ENCODE measurements around the gene CDC45. TPM values are rescaled to one million over a fixed set of nuclear protein-coding genes. Genes with fewer than 3 reads are reported as not detected.
A peak's percentile ranks its signal among the peaks of the same experiment; 100 is the strongest.

Gene CDC45
- total RNA-seq, 4 donors from 2014 or later, result 3.4 to 16.7 (median 9.1) TPM

GRCh38 chr22:19510919-19511341, 31.2 kb downstream of the CDC45 start:
- intact Hi-C loops (cut with DNase I), result loop anchor here (10.0 kb wide), 1 partner anchor 104 kb away; no protein-coding TSS in a partner anchor
- Histone ChIP-seq H3K36me3 (no peaks in the 10 kb centered on the region), H3K4me3 (no peak overlapping the region), H3K27ac (peak overlapping the region in 2 of 4 donors; percentile 26 to 30), H3K4me1 (no peaks in the 10 kb centered on the region), H3K27me3 (no peaks in the 10 kb centered on the region), H3K9me3 (no peaks in the 10 kb centered on the region)
- WGBS, 2 donors, result 45 to 56% methylated on average over 2 of the region's 2 CpGs
- no peak for DNase-seq
- TF ChIP-seq CTCF (IDR thresholded peaks at IDR 0.05) (peak in 1 of 6 experiments; percentile 8), POLR2A (IDR thresholded peaks at IDR 0.05) (no peak)

- WGBS, 2 donors, result 6 to 50% methylated on average over 1 to 2 of the region's 2 CpGs
- no peak for DNase-seq
- Histone ChIP-seq H3K36me3 (no peaks in the 10 kb centered on the region), H3K4me3 (no peak overlapping the region), H3K4me1 (no peaks in the 10 kb centered on the region), H3K27ac (no peak overlapping the region), H3K27me3 (no peaks in the 10 kb centered on the region), H3K9me3 (no peaks in the 10 kb centered on the region)
- TF ChIP-seq CTCF (IDR thresholded peaks at IDR 0.05) (no peak), POLR2A (IDR thresholded peaks at IDR 0.05) (no peak)
- intact Hi-C loops (cut with DNase I), result loop anchor here (10.0 kb wide), 1 partner anchor 101 kb away; no protein-coding TSS in a partner anchor
Measured at GRCh38 chr22:19513823-19514222, 34.1 kb downstream of the CDC45 start.

GRCh38 chr22:19514831-19515565, 35.3 kb downstream of the CDC45 start:
- no peak for DNase-seq
- Histone ChIP-seq H3K4me1 (no peaks in the 10 kb centered on the region), H3K36me3 (no peaks in the 10 kb centered on the region), H3K9me3 (no peaks in the 10 kb centered on the region), H3K4me3 (no peak overlapping the region), H3K27me3 (no peaks in the 10 kb centered on the region), H3K27ac (no peak overlapping the region)
- intact Hi-C loops (cut with DNase I), result loop anchor here (10.0 kb wide), 1 partner anchor 100 kb away; no protein-coding TSS in a partner anchor
- 77 to 80% methylated on average over 6 to 14 of the region's 14 CpGs for WGBS, 2 donors
- TF ChIP-seq CTCF (IDR thresholded peaks at IDR 0.05), result no peak
- no peak for TF ChIP-seq POLR2A (IDR thresholded peaks at IDR 0.05)

- 92 to 93% methylated on average over 4 to 10 of the region's 12 CpGs for WGBS, 2 donors
- no peak overlapping the region for H3K4me3 ChIP-seq
- intact Hi-C loops (cut with DNase I), result loop anchor here (10.0 kb wide), 1 partner anchor 99 kb away; no protein-coding TSS in a partner anchor
- H3K36me3 ChIP-seq, result no peaks in the 10 kb centered on the region
- no peak overlapping the region for H3K27ac ChIP-seq
- H3K27me3 ChIP-seq, result no peaks in the 10 kb centered on the region
- H3K4me1 ChIP-seq, result no peaks in the 10 kb centered on the region
- H3K9me3 ChIP-seq, result no peaks in the 10 kb centered on the region
- DNase-seq, result no peak
- no peak for TF ChIP-seq CTCF (IDR thresholded peaks at IDR 0.05)
- no peak for TF ChIP-seq POLR2A (IDR thresholded peaks at IDR 0.05)
Measured at GRCh38 chr22:19515654-19516377, 36.1 kb downstream of the CDC45 start.
